Measurements from ENCODE around the gene KLHL33.

The KLHL33 gene, protein sequence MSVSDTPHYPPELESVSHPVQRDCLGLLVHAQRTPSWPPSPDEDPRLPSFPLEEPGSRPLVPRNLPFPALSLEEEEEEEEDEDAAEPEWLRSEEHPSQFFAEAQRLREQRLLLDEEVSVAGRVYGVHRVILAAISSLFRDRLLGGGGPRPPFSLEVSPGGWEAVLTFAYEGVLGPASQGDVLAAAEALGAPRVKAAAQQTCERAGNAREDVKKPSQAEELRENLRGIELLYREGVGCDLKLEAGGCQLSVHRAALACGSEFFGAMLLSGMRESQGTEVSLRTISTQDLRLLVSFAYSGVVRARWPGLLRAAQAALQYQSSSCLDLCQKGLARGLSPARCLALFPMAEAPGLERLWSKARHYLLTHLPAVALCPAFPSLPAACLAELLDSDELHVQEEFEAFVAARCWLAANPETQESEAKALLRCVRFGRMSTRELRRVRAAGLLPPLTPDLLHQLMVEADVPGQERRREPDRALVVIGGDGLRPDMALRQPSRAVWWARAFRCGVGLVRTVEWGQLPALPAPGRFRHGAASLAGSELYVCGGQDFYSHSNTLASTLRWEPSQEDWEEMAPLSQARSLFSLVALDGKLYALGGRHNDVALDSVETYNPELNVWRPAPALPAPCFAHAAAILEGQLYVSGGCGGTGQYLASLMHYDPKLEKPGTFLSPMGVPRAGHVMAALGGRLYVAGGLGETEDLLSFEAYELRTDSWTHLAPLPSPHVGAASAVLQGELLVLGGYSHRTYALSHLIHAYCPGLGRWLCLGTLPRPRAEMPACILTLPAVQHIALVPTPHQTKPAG

DNA sequence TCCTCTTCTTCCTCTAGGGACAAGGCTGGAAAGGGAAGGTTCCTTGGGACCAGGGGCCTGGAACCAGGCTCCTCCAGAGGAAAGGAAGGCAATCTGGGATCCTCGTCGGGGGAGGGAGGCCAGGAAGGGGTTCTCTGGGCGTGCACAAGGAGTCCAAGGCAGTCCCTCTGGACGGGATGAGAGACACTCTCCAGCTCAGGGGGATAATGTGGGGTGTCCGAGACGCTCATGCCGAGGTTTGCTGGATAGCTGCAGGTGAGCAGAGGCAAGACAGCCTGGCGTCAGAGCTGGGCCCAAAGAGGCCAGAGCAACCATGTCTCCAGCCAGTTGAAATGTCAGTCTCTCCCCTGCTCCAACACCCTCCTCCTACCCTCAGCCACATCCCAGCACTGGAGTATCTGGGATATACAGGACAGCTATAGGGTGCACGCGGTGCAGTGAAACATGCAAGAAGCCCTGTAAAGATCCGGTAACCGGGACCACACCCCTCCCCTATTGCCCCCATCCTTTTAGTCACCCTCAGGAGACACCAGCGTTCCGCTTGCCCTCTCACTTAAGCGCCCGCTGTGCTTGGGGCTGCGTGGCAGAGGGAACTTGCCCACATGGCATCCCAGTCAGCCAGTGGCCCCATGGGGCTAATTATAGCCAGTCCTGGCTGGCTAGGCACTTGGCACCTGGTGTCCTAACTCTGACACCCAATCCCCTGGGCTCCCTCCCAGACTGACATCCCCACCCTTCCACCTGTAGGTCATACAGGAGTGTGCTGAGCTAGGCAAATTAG, at the start of gene KLHL33:
Gene KLHL33 (minus strand): TSS at position 585 of the 781 bp plus-strand sequence. CDS start 355 bp downstream, at position 230.
- DNase-seq (ENCODE audit: low spot score), result no peak

DNA sequence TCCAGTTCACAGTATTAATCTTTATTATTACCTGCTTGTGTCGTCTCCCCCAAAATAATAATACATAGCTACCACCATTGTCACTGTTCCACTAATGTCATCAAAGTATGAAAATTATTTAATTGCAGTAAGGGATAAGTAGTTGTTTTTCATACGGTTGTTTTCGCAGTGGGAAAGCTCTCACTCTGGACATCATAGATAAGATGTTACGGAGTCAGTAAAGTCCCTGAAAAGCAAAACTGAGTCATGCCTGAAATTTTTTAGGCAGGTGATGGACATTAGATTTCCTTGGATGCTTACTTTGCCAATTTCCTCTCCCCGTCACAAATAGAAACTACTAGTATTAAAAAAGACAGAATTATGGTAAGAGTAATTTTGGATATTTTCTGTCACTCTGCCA, 46.4 kb upstream of the KLHL33 start:
- DNase-seq (ENCODE audit: low spot score), result no peak

GRCh38 chr14:20478894-20479293, 42.9 kb upstream of the KLHL33 start:
- no peak for DNase-seq (ENCODE audit: low spot score)

- no peak for DNase-seq (ENCODE audit: low spot score)
Observed at GRCh38 chr14:20477211-20477876, 41.4 kb upstream of the KLHL33 start.

DNA sequence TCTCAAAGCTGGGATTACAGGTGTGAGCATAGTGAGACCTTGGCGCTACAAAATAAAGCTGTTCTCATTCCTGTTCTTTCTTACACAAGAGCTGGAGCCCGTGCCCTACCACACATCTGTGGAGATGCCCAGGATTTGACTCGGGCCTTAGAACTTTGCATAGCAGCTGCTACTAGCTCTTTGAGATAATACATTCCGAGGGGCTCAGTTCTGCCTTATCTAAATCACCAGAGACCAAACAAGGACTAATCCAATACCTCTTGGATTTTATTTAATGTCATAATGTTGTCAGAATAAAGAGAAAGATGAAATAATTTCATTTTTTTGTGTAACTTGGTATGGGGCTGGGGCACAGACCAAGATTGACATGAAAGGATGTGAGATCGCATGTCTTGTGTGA, 40.8 kb upstream of the KLHL33 start:
- no peak for DNase-seq (ENCODE audit: low spot score)

DNA sequence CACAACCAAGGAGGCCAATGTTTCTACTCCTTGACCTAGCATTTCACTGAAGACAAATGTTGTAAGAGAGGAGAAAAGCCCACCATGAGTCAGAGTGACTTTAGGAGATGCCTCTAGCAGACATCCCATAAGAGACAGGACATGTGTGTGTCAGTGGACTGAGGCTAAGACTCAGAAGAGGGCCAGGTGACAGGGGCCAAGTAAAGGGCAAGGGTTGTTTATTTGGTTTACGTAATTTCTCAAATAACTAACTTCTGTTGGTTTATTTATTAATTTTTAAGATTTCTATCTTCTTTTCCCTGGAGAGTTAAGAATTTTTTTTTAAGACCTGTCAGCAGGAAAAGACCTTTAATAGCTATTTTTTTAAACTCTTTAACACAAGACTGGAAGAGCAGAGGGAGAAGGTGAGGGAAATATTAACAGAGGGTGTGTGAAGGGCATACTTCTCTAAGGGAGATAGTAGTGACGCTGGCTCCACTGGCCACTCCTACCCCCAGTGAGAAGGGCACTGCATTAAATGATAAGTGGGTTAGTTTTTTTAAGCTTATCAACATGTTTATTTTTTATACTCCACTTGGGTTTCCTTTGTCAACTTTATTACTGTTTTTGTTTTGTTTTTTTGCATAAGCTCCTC, 36.7 kb upstream of the KLHL33 start:
- no peak for DNase-seq (ENCODE audit: low spot score)

DNA sequence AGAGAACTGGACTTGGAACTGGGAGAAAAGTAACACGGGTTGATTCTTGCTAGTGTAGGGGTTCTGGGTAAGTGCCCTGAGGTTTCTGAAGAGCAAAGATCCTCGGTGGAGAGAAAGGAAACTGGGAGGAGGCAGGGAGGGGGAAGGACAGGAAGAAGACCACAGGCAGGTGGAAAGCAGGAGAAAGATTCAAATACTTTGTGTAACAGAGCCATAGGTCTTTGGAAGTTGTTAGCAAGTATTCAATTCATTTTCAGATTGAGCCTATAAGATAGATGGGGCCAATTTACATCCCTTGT, 34.6 kb upstream of the KLHL33 start:
- no peak for DNase-seq (ENCODE audit: low spot score)

DNA sequence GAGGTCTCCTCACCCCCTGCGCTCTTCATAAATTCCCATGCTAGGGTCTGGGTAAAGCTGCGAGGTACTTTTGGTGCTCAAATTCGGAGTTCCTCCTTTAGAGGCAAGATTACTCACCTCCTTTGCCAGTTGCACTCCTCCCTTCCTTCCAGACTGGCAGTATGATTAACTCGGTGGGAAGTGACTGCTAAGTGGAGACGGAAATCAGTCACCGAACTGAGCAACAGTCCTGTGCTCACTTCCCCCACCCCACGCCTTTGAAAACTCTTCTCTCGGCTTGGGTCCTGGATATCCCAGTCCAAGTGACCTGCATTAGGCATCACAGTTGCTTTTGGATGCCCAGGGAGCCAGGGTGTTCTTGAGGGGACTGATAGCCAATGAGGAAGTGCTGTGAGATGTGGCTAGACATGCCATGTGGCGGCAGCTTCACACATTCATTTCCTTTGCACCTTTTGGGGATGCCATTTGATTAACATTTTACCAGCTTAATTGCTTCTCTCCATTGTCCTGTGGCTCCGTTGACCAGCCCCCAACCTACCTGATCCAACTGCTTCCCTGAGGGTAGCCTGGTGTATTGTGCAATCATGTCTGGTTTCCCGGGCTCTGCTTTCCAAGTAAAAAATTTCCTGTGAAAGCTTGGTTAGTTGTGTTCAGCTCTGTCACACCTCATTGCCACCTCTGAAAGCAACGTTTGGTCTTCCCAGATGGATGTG, 34.1 kb upstream of the KLHL33 start:
- peak; percentile 50 for DNase-seq (ENCODE audit: low spot score)

- DNase-seq (ENCODE audit: low spot score), result peak; percentile 96
Observed at GRCh38 chr14:20469242-20469889, 33.4 kb upstream of the KLHL33 start, which contains the start of gene PNP. Gene PNP, plus strand, starts transcription at chr14:20469406. Its CDS starts 119 bp downstream, at chr14:20469525.

- DNase-seq (ENCODE audit: low spot score), result peak; percentile 37
Observed at GRCh38 chr14:20468764-20469241, 32.8 kb upstream of the KLHL33 start.

GRCh38 chr14:20461225-20462141, 25.5 kb upstream of the KLHL33 start, which contains the start of gene PIP4P1:
Gene PIP4P1, minus strand, starts transcription at chr14:20461434. Its CDS starts 109 bp downstream, at chr14:20461325.
- peak; percentile 92 for DNase-seq (ENCODE audit: low spot score)

DNA sequence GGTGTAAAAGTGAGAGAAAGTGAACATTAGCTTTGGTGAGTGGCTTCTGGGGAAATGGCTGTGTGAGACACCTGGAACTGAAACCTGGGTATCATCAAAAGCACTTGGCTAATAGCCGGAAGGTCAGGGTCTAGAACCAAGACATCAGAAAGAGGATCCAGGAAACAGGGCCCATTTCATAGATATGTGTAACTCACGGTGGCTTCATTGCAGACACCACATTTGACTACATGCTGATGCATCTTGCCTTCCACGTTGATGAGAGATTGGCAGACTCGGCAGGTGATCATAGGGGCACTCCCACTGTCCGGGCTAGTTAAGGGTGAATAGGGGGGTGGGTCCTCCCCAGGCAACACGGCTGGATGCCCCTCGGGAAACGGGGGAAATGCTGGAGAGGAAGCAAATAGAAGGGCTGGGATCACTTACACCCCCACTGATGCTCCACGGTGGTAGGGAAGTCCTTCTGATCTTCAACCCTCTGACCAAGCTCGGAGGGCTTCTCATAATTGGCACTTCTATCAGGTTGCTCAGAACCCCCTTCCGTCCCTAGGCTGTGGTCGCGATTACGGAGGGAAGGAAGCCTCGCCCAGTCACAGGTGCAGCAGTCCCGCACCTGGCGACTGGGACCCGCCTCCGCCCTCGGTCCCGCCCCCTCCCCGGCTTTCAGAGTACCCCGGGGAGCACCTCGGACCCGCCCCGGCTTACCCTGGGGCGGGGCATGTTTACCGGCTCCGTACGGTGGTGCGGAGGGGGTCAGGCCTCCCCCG, 24.7 kb upstream of the KLHL33 start:
- DNase-seq (ENCODE audit: low spot score), result no peak

DNA sequence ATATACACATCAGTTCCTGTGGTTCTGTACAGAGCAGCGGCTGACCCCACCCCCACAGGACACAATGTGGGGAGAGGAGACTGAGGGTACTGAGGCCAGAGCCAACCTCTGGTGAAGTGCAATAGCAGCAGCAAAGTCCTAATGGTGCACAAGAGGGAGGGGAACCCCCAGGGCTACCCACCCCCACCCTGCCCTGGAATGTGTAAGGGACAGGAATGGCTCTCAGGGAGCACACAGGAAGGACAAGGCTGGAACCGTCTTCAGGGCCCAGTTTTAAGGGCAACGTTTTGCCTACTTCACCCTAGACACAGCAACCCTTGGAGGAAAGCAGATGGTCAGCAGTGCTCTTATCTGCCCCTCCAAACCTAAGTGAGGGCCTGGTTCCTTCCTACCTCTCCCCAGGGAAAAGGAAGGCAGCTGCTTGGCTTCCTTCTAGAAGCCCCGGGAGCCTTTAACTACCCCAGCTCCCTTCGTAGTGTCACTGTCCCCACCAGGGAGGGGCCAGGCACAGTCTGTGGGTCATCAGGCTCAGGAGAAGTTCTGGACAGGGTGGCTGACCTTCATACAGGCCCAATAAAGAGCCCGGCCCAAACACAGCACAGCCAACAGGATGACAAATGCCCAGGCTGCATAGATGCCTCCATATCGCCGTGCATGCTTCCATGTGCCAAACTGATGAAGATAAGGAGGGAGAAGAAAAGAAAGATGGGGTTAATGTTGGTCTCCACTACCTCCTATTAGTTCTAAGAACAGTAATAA, 22.2 kb upstream of the KLHL33 start:
- no peak for DNase-seq (ENCODE audit: low spot score)

DNA sequence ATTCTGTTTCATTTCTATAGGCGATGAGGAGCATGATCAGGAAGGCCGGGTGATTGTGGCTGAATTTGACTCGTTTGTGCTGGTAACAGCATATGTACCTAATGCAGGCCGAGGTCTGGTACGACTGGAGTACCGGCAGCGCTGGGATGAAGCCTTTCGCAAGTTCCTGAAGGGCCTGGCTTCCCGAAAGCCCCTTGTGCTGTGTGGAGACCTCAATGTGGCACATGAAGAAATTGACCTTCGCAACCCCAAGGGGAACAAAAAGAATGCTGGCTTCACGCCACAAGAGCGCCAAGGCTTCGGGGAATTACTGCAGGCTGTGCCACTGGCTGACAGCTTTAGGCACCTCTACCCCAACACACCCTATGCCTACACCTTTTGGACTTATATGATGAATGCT, 21.0 kb upstream of the KLHL33 start:
- DNase-seq (ENCODE audit: low spot score), result no peak

DNA sequence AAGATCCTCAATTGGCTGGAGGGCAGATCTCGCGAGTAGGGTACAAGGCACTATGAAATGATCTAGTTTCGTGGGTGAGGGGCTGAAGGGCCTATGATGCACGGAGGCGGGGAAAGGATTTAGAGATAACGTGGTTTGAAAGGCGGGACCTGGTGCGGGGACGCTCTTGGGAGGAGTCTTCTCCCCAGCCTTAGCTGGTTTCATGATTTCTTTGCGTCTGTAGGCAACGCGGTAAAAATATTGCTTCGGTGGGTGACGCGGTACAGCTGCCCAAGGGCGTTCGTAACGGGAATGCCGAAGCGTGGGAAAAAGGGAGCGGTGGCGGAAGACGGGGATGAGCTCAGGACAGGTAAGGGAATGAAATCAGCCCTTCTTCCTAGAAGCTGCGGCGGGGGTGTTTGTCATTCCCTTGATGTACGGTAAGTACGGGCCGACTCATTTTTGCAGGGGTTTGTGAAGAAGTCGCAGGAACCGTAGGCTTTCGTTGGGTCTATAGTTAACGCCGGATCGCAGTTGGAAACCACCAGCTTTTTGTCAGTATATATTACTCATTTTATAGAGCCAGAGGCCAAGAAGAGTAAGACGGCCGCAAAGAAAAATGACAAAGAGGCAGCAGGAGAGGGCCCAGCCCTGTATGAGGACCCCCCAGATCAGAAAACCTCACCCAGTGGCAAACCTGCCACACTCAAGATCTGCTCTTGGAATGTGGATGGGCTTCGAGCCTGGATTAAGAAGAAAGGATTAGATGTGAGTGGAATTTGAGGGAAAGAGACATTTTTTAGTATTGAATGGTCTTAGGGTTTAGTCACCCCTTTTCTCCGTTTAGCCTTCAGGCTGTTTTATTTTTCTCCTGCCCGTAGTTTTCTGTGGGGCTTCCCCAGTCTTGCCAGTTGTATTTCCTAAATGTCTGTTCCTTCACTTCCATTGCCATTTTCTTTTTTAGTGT, 19.7 kb upstream of the KLHL33 start:
- DNase-seq (ENCODE audit: low spot score), result peak; percentile 82

All from D341Med (cell line).